ENCODE results near the gene LRRC74A. TPM values are rescaled to one million over a fixed set of nuclear protein-coding genes. Genes with fewer than 3 reads are reported as not detected.

LRRC74A gene
- total and polyA plus RNA-seq, 10 of the 15 experiments (the other 5 are each of a cell fraction or from before 2014, with no cell fraction given): not detected

GRCh38 chr14:76884394-76884793, 58.2 kb downstream of the LRRC74A start:
- CTCF ChIA-PET: interaction anchor here (0.5 to 1.1 kb wide), 2 partner anchors 9 to 451 kb away, joined by 3 read pairs; no protein-coding TSS in a partner anchor
- POLR2A ChIA-PET: no interaction called here
- H4K20me1 ChIP-seq (ENCODE audit: control insufficient read depth, insufficient read depth): no peaks in the 10 kb centered on the region

More at GRCh38 chr14:76884394-76884793, 58.2 kb downstream of the LRRC74A start:
- whole genome bisulfite sequencing (ENCODE audit: insufficient coverage, insufficient replicate concordance, low lambda C conversion rate, missing lambda C conversion rate): 19% methylated on average over 6 of the region's 6 CpGs
- Histone ChIP-seq H3K9ac (ENCODE audit: control insufficient read depth, insufficient read depth, low read length) (no peak overlapping the region), H3K4me3 (no peak overlapping the region), H3K4me1 (ENCODE audit: control insufficient read depth, insufficient read depth, low read length) (no peaks in the 10 kb centered on the region), H2AFZ (ENCODE audit: control insufficient read depth, low read depth, low read length) (no peak overlapping the region), H3K4me2 (ENCODE audit: control insufficient read depth, insufficient read depth) (no peak overlapping the region), H3K9me3 (replicated peaks; ENCODE audit: control insufficient read depth, insufficient read depth, low read length) (no peaks in the 10 kb centered on the region), H3K27me3 (replicated peaks in 1 of 2; ENCODE audit: control insufficient read depth in 2 of 2, insufficient read depth in 2 of 2, low read length in 1 of 2) (peaks cover 2 to 3% of the 10 kb centered on the region in 2 experiments; a peak in 2 of 4 replicates), H3K27ac (ENCODE audit: control insufficient read depth, insufficient read depth) (no peak overlapping the region), H3K79me2 (ENCODE audit: control insufficient read depth, insufficient read depth, low read length) (no peaks in the 10 kb centered on the region), H3K36me3 (ENCODE audit: control insufficient read depth in 2 of 2, insufficient read depth in 2 of 2, low read length in 1 of 2) (no peaks in the 10 kb centered on the region)
- intact Hi-C loops (cut with micrococcal nuclease; ENCODE audit: unreplicated experiment) (no loop called here), in situ Hi-C loops (cut with MboI) (loop anchor here (10.0 kb wide), 1 partner anchor 180 kb away; no protein-coding TSS in a partner anchor)
- RAD21 ChIA-PET (ENCODE audit: unreplicated experiment): interaction anchor here (0.8 kb wide), 1 partner anchor 32 kb away, joined by 3 read pairs; no protein-coding TSS in a partner anchor
- TF ChIP-seq TARDBP (IDR thresholded peaks at IDR 0.05; ENCODE audit: borderline replicate concordance) (no peak), JUNB (IDR thresholded peaks at IDR 0.05) (no peak), HCFC1 (IDR thresholded peaks at IDR 0.05; ENCODE audit: low read length) (no peak), RAD51 (IDR thresholded peaks at IDR 0.05) (no peak), CHD2 (IDR thresholded peaks at IDR 0.05; ENCODE audit: borderline replicate concordance, low read depth, low read length) (no peak), MEF2A (IDR thresholded peaks at IDR 0.05; ENCODE audit: insufficient read depth, low read depth, low read length) (no peak), CEBPB (IDR thresholded peaks at IDR 0.05; ENCODE audit: borderline replicate concordance in 1 of 2, low read depth in 2 of 2, low read length in 2 of 2) (no peak), MYB (IDR thresholded peaks at IDR 0.05; ENCODE audit: borderline replicate concordance, low read depth, low read length) (no peak), E2F4 (IDR thresholded peaks at IDR 0.05; ENCODE audit: low read depth, low read length) (no peak), RB1 (IDR thresholded peaks at IDR 0.05; ENCODE audit: borderline replicate concordance) (no peak), REST (IDR thresholded peaks at IDR 0.05; ENCODE audit: low read depth, low read length) (no peak), E4F1 (IDR thresholded peaks at IDR 0.05; ENCODE audit: borderline replicate concordance, partially characterized antibody) (no peak)
- ATAC-seq (no peak), DNase-seq (ENCODE audit: low read depth, low spot score) (no peak), FAIRE-seq (no peak)
- SMC1A ChIA-PET (ENCODE audit: uncharacterized antibody, unreplicated experiment): interaction anchor here (1.1 kb wide), 1 partner anchor 58 kb away, joined by 5 read pairs; no protein-coding TSS in a partner anchor
- no TSS peak for BruUV-seq (replicated peaks)
